Measurements from ENCODE around the gene NCK2. TPM values are rescaled to one million over a fixed set of nuclear protein-coding genes. Genes with fewer than 3 reads are reported as not detected.

The NCK2 gene
- total RNA-seq, 1 experiment from 2014 or later: 89.0 TPM

DNA sequence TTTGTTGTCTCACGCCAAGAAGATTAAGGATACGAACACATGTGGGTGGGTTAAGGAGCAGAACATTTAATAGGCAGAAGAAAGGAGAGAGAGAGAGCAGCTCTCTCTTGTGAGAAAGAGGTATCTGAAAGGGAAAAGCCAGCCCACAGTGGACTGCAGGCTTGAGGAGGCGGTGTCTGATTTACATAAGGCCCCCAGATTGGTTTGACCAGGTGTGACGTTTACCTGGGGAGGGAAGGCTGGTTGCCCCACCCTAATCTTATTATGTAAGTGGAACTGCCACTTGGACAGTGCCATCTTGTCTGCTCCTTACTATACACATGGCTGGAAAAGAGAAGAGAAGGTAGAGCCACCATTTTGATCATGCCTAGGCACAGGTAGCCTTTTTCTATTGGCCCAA, 189.2 kb downstream of the NCK2 start:
- no peak for DNase-seq
- Mint-ChIP-seq H3K27me3 (ENCODE audit: insufficient read depth, unreplicated experiment) (no peaks in the 10 kb centered on the region), H3K4me1 (ENCODE audit: low read depth, unreplicated experiment) (no peaks in the 10 kb centered on the region), H3K36me3 (ENCODE audit: insufficient read depth, unreplicated experiment) (no peaks in the 10 kb centered on the region), H3K27ac (ENCODE audit: unreplicated experiment) (no peak overlapping the region), H3K9me3 (ENCODE audit: unreplicated experiment) (no peaks in the 10 kb centered on the region), H3K4me3 (ENCODE audit: unreplicated experiment) (no peak overlapping the region)
- no peaks in the 10 kb centered on the region for H3K36me3 ChIP-seq (ENCODE audit: control insufficient read depth, insufficient read depth, low read length)
- H3K27me3 ChIP-seq (replicated peaks; ENCODE audit: control insufficient read depth, insufficient read depth, low read length): no peaks in the 10 kb centered on the region
- H3K4me1 ChIP-seq: no peaks in the 10 kb centered on the region
- H3K4me3 ChIP-seq (ENCODE audit: low read depth, low read length): no peak overlapping the region
- TF ChIP-seq, protein P1, sequence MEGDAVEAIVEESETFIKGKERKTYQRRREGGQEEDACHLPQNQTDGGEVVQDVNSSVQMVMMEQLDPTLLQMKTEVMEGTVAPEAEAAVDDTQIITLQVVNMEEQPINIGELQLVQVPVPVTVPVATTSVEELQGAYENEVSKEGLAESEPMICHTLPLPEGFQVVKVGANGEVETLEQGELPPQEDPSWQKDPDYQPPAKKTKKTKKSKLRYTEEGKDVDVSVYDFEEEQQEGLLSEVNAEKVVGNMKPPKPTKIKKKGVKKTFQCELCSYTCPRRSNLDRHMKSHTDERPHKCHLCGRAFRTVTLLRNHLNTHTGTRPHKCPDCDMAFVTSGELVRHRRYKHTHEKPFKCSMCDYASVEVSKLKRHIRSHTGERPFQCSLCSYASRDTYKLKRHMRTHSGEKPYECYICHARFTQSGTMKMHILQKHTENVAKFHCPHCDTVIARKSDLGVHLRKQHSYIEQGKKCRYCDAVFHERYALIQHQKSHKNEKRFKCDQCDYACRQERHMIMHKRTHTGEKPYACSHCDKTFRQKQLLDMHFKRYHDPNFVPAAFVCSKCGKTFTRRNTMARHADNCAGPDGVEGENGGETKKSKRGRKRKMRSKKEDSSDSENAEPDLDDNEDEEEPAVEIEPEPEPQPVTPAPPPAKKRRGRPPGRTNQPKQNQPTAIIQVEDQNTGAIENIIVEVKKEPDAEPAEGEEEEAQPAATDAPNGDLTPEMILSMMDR (IDR thresholded peaks at IDR 0.05; ENCODE audit: insufficient read depth in 1 of 2, low read depth in 1 of 2, low read length in 1 of 2, severe bottlenecking in 1 of 2, unreplicated experiment in 1 of 2): no peak
- intact Hi-C loops (cut with micrococcal nuclease; ENCODE audit: unreplicated experiment): no loop called here
- ChIA-PET CTCF (interaction anchor here (0.7 kb wide), 1 partner anchor 603 kb away, joined by 3 read pairs; no protein-coding TSS in a partner anchor), POLR2A (no interaction called here)
- peaks cover 12% of the 10 kb centered on the region for H3K9me3 ChIP-seq
- no TSS peak for BruUV-seq (replicated peaks)

DNA sequence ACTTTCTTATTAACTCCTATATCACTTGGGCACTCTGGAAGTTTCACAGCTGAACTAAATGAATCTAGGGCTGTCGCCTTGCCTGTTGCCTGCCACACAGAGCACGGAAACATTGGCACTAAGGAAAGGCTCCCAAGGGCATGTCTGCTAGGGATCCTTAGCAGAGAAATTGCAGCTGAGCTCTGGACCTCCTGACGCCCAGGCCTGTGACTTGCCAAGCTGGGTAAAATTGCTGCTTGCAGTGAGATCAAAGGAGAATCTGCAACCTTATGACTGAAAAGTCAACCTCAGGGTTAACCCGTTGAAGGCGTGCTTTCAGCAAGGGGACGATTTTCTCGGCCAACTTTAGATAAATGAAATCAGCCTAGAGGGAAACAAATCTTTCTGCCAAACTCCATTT, 189.8 kb downstream of the NCK2 start:
- H3K36me3 Mint-ChIP-seq (ENCODE audit: insufficient read depth, unreplicated experiment): no peaks in the 10 kb centered on the region
- no peaks in the 10 kb centered on the region for H3K27me3 ChIP-seq (replicated peaks; ENCODE audit: control insufficient read depth, insufficient read depth, low read length)
- H3K4me3 Mint-ChIP-seq (ENCODE audit: unreplicated experiment): no peak overlapping the region
- H3K27ac Mint-ChIP-seq (ENCODE audit: unreplicated experiment): no peak overlapping the region
- DNase-seq: no peak
- no TSS peak for BruUV-seq (replicated peaks)
- H3K4me1 ChIP-seq: no peaks in the 10 kb centered on the region
- CTCF ChIA-PET: no interaction called here
- POLR2A ChIA-PET: no interaction called here
- no peak overlapping the region for H3K4me3 ChIP-seq (ENCODE audit: low read depth, low read length)
- no peaks in the 10 kb centered on the region for H3K27me3 Mint-ChIP-seq (ENCODE audit: insufficient read depth, unreplicated experiment)
- no peaks in the 10 kb centered on the region for H3K4me1 Mint-ChIP-seq (ENCODE audit: low read depth, unreplicated experiment)
- H3K9me3 ChIP-seq: peaks cover 16% of the 10 kb centered on the region
- no peaks in the 10 kb centered on the region for H3K36me3 ChIP-seq (ENCODE audit: control insufficient read depth, insufficient read depth, low read length)
- intact Hi-C loops (cut with micrococcal nuclease; ENCODE audit: unreplicated experiment): no loop called here
- TF ChIP-seq, protein P1 (IDR thresholded peaks at IDR 0.05; ENCODE audit: insufficient read depth in 1 of 2, low read depth in 1 of 2, low read length in 1 of 2, severe bottlenecking in 1 of 2, unreplicated experiment in 1 of 2): no peak
- no peaks in the 10 kb centered on the region for H3K9me3 Mint-ChIP-seq (ENCODE audit: unreplicated experiment)

DNA sequence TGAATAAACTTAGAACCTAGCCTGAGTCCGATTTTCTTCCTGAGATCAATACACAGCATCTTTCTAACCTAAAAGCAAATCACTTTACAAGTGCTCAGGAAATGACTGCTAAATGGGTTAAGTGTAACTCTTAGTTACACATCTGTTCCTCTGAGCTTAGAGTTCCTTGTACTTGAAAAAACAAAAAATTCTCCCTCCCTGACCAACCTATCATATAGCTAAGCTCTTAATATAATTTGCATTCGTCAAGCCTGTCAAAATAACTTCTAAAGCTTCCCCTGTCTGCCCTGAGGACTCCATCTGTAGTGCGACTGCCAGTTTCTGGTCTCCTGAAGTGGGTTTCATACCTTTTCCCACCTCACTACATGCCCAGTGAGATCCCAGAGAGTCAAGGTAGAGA, 190.4 kb downstream of the NCK2 start:
- H3K27me3 ChIP-seq (replicated peaks; ENCODE audit: control insufficient read depth, insufficient read depth, low read length): no peaks in the 10 kb centered on the region
- Mint-ChIP-seq H3K27me3 (ENCODE audit: insufficient read depth, unreplicated experiment) (no peaks in the 10 kb centered on the region), H3K4me1 (ENCODE audit: low read depth, unreplicated experiment) (no peaks in the 10 kb centered on the region), H3K4me3 (ENCODE audit: unreplicated experiment) (no peak overlapping the region), H3K27ac (ENCODE audit: unreplicated experiment) (no peak overlapping the region), H3K36me3 (ENCODE audit: insufficient read depth, unreplicated experiment) (no peaks in the 10 kb centered on the region), H3K9me3 (ENCODE audit: unreplicated experiment) (no peaks in the 10 kb centered on the region)
- ChIA-PET CTCF (no interaction called here), POLR2A (no interaction called here)
- H3K9me3 ChIP-seq: peaks cover 16% of the 10 kb centered on the region
- intact Hi-C loops (cut with micrococcal nuclease; ENCODE audit: unreplicated experiment): no loop called here
- no peak overlapping the region for H3K4me3 ChIP-seq (ENCODE audit: low read depth, low read length)
- no peaks in the 10 kb centered on the region for H3K36me3 ChIP-seq (ENCODE audit: control insufficient read depth, insufficient read depth, low read length)
- BruUV-seq (replicated peaks): no TSS peak
- no peak for DNase-seq
- TF ChIP-seq, protein P1 (IDR thresholded peaks at IDR 0.05; ENCODE audit: insufficient read depth in 1 of 2, low read depth in 1 of 2, low read length in 1 of 2, severe bottlenecking in 1 of 2, unreplicated experiment in 1 of 2): no peak
- H3K4me1 ChIP-seq: no peaks in the 10 kb centered on the region
